GM19395 (cell line): ENCODE data around the gene CTXN2.

ENCODE experiments used
- ATAC-seq: cut with Tn5 transposase; IDR thresholded peaks from one replicate; pipeline ENCODE4 v1.9.1; 2021; ENCODE audit warnings: mild to moderate bottlenecking, moderate library complexity; ENCODE audit not compliant: unreplicated experiment

CTXN2 gene

GRCh38 chr15:48191574-48192225 is at the start of gene CTXN2:
CTXN2 (plus strand) TSS chr15:48191665; CDS start chr15:48201301, 9,636 bp downstream.
- ATAC-seq = no peak

DNA sequence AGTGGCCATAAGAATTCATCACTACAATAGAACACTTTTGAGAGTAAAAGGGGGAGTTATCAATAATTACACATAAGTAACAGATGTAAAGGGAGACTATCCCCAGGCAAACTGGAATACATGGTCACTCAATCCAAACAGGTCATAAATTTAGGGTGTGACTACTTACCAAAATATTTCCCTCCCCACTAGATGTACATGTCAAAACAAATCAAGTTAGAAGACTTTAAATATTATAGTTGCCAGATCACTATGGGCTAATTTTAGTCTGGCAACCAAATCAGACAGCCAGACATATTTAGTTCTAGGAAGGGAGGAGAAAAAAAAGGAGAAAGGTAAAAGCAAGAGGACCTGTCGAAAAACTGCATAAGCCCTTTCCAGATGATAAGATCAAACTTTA is 47.6 kb upstream of the CTXN2 start:
- no peak for ATAC-seq

GRCh38 chr15:48144889-48145288 is 46.6 kb upstream of the CTXN2 start:
- ATAC-seq = peak; percentile 87

- ATAC-seq = no peak
Measured at GRCh38 chr15:48145923-48146322, 45.5 kb upstream of the CTXN2 start.

GRCh38 chr15:48147358-48147757 is 44.1 kb upstream of the CTXN2 start:
- ATAC-seq = no peak

GRCh38 chr15:48149858-48150257 is 41.6 kb upstream of the CTXN2 start:
- ATAC-seq = no peak

DNA sequence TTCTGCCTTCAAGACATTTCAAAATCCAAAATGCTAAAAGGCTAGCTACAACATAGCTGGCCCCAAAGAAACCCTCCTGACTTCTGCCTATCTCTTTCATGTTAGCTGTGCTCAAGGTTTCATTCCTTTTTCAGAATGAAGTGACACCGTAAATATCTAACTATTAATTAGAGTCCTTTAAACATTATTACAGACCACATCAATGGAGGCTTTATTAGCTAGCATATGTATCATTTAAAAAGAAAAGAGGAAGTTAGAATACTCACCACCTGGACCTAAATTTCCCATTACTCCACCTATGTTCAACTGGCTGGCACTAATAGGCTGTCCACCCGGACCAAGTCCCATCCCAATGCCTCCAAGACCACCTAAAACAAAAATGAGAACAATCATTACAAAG is 37.9 kb upstream of the CTXN2 start:
- no peak for ATAC-seq

- ATAC-seq = no peak
Measured at GRCh38 chr15:48168616-48169015, 22.8 kb upstream of the CTXN2 start.

- ATAC-seq = no peak
Measured at GRCh38 chr15:48170981-48171380, 20.5 kb upstream of the CTXN2 start.

DNA sequence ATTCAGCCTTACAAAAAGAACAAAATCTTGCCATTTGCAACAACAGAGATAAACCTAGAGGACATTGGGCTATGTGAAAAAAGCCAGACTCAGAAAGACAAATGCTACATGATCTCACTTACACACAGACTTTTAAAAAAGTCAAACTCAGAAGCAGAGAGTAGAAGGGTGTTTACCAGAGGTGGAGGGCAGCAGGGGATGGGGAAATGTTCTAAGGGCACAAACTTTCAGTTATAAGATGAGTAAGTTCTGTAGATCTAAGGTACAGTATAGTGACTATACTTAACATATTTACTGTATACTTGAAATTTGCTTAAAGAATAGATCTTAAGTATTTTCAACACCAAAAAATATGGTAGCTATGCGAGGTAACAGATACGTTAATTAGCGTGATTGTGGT is 16.3 kb upstream of the CTXN2 start:
- ATAC-seq = no peak

DNA sequence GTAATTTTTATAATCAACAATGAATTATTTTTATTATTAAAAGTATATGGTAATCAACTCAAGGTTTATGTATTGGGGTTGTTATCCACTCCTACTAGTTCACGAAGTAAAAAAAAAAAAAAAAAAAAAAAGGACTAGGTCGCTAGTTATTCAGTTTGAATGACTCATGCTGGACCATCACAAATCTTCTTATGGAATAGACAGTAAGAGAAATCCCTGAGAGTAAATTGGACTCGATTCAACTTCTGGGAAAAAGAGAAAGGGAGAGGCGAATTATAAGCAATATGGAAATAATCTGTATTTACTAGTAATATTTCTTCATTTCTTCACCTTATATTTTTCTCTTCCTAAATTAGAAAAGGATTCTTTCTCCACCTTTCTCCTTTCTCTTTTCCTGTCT is 15.4 kb upstream of the CTXN2 start:
- ATAC-seq = no peak

DNA sequence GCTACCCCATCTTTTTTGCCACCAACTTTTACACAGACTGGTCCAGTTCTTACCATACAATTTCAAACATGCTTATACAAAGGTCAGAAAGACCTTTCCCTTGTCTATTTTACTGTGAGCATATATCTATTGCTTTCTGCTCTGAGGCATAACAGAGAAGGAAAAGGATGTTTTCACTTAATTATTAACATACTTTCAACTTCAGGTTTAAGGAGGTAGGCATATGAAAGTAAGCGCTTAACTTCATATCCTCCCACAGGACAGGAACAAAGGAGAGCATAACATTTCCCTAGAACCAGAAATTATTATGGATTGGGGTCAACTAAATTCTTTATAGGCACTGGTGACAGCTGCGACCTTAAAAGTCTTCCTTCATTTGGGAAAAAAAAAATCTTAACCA is 14.5 kb upstream of the CTXN2 start:
- no peak for ATAC-seq

GRCh38 chr15:48177383-48177765 is 14.1 kb upstream of the CTXN2 start:
- ATAC-seq = peak; percentile 73

DNA sequence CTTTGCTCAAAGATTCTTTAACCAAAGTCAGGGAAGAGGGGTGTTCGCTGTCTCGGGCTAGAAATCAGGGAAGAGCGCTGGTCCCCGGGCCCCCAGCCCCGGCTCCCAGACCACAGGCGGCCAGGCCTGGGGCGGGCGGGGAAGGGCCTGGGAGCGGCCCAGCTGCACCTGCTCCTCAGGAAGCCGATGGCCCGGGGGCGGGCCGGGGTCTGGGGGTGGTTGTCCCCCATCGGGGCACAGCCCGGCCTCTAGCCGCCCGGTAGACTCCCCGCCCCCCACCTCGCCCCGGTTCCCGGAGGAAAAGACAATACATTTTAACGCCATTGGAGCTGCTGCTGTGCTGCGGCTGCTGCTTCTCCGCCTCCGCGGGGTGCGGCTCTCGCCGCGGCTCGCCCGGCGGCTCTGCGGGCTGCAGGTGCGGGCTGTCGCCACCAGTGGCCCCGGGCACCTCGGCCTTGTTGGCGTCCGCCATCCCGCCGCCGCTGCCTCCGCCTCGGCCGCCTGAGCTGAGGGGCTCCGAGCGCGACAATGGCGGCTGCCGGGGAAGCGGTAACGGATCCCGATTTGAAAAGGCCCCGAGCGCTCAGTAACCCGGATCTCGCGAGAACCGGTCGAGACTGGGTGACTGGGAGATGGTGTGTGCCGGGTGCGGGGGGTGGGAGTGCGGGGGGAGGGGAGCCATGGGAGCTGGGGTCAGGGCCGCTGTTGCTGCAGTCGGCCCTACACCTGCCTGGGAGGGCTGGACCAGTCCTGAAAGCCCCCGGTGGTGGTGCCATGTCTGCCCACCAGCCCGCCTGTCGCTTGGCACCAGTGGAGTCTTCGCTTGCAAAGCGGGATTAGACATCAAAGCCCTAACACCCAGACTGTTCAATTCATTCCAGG is 13.5 kb upstream of the CTXN2 start, which contains the start of gene MYEF2:
Gene MYEF2 (minus strand): TSS at position 530 of the 882 bp plus-strand sequence. CDS start 58 bp downstream, at position 472.
- peak; percentile 78 for ATAC-seq

DNA sequence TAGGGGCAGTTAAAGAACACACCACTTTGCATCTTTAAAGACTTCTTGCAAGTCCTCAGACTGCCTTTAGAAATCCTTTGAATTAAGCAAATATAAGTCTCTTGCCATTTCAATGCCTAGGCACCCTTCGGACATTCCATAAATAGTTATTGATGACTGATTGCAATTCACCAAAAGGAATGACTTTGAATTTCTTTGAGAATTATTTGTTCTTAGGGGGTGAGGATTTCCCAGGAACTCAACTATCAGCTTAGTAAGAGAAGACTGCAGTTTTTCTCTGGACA is 12.9 kb upstream of the CTXN2 start:
- ATAC-seq = no peak

GRCh38 chr15:48182749-48183148 is 8.7 kb upstream of the CTXN2 start:
- ATAC-seq = no peak

- ATAC-seq = no peak
Measured at GRCh38 chr15:48185529-48185928, 5.9 kb upstream of the CTXN2 start.

DNA sequence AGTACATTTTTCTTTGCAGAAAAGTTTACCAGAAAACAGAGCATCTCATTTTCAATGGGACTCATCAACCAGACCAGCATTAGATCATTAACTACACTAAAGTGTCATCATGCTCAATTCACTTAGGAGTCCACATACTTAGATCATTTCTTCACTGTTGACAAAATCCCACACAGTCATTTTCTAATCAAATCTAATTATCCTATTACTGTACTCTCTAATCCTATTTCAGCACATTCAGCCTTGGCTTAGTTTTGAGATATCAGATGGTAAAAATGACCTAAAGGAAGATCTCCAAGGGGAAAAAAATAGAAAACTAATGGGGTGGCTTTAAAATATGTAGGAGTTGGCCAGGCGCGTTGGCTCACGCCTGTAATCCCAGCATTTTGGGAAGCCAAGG is 5.2 kb upstream of the CTXN2 start:
- no peak for ATAC-seq

DNA sequence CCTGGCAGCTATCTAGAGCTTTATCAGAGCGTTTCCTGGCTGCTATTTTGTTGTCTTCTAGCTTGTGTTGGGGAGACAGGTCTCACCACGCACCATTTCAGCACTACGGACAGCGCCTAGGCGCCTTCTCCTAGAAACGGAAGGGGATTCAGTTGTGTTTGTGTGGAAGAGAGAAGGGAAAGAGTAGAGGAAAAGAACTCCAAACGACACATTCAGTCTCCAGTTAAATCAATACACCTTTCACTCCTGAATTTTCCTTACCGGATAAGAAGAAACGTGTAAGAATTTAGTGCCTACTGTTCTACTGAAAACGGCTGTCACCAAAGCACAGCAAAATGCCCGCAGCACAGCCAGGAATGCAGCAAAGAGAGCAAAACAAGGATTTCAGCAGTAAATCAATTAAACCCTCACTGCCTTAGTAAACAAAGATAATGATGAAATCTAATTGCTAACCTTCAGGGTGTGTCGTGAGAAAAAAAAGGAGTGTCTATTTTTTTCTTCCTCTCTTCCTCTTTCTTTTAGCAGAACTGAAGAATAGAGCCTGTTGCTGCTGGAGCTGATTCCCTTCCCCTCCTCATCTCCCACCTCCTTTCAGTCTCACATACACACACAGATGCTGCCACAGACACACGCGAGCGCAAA is 412 bp upstream of the CTXN2 start:
- peak; percentile 53 for ATAC-seq

- no peak for ATAC-seq
Measured at GRCh38 chr15:48202068-48202467, 10.6 kb downstream of the CTXN2 start.

DNA sequence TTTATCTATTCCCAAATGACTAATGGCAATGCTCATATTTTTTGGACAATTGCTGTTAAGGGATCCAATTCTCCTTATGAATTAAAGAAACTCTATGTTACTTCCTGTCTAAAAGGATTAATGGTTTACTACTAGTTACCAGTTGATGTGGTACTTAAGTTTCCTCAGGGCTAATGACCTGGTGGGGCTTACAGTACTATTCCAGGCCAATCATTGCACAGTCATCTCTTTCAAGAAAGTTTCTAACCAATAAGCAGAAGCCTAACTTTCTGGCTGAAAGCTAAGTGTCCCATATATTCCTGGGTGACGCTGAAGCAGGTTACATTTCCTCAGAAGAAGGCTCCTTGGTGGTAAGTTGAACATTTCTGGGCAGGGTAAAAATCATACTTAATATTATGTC is 14.5 kb downstream of the CTXN2 start, which contains the start of gene SLC12A1:
Gene SLC12A1 (plus strand): TSS at position 322 of the 400 bp plus-strand sequence. CDS start 1,418 bp downstream, outside the sequence.
- no peak for ATAC-seq

DNA sequence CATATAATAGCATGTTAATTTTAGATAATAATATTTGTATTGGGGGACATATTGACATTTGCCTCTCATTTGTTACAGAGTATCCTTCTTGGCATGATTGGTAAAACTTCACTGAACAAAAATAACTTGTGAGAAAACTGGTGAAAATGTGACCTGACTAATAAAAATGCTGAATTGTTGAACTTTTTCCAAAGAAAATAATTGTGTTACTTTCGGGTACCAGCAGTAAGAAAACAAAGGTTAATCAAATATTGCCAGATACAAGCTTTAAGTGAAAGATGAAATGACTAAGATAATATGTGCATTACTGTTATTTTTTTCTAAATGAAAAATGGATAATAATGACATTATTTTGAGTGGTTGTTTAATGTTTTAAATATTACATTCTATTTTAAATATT is 29.8 kb downstream of the CTXN2 start:
- no peak for ATAC-seq
